ENCODE data around the gene C10orf62.

GRCh38 chr10:97629289-97629688 lies 39.8 kb downstream of the C10orf62 start:
- TF ChIP-seq CTCF (IDR thresholded peaks at IDR 0.05; ENCODE audit: control extremely low read depth in 1 of 3, insufficient read depth in 1 of 3, low read depth in 1 of 3, low read length in 3 of 3) (no peak), CHD1 (IDR thresholded peaks at IDR 0.05; ENCODE audit: low read depth, low read length) (no peak), SAP30 (IDR thresholded peaks at IDR 0.05; ENCODE audit: insufficient read depth, insufficient replicate concordance, low read length) (no peak)
- TF ChIP-seq, protein P1, sequence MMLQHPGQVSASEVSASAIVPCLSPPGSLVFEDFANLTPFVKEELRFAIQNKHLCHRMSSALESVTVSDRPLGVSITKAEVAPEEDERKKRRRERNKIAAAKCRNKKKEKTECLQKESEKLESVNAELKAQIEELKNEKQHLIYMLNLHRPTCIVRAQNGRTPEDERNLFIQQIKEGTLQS (IDR thresholded peaks at IDR 0.05; ENCODE audit: insufficient read depth, low read depth, low read length) = no peak
